DMS153 treated with DMSO at 0.1 percent for 48 hours (cell line): ENCODE measurements around the gene ZNF608.

ENCODE experiments used
- DNase-seq: peaks from one replicate; lab custom pipeline; 2025; ENCODE audit not compliant: unreplicated experiment; lab: John Stamatoyannopoulos, UW

The ZNF608 gene

GRCh38 chr5:124696898-124697297 is 49.5 kb downstream of the ZNF608 start:
- DNase-seq = no peak
